ENCODE results near the gene EXOC4. TPM values are rescaled to one million over a fixed set of nuclear protein-coding genes. Genes with fewer than 3 reads are reported as not detected.

EXOC4 gene
- total RNA-seq, 2 experiments from 2014 or later, result 58.0 to 59.9 TPM

DNA sequence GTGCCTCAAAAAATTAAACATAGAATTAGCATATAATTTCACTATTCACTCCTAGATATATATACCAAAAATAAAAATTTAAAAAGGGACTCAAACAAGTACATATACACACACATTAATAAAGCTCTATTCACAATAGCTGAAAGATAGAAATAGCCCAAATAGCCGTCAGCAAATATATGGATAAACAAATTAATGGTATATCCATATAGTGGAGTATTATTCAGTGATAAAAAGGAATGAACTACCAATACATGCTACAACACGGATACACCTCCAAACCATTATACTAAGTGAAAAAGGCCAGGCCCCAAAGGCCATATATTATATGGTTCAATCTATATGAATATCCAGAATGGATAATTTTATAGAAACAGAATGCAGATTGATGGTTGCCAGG lies 459.7 kb downstream of the EXOC4 start:
- Mint-ChIP-seq H3K9me3 (no peaks in the 10 kb centered on the region), H3K36me3 (ENCODE audit: low read depth) (peaks cover 23% of the 10 kb centered on the region), H3K4me3 (no peak overlapping the region), H3K27me3 (no peaks in the 10 kb centered on the region), H3K4me1 (ENCODE audit: low read depth) (no peaks in the 10 kb centered on the region), H3K27ac (no peak overlapping the region)
- POLR2A ChIA-PET, result no interaction called here
- TF ChIP-seq, protein P1, sequence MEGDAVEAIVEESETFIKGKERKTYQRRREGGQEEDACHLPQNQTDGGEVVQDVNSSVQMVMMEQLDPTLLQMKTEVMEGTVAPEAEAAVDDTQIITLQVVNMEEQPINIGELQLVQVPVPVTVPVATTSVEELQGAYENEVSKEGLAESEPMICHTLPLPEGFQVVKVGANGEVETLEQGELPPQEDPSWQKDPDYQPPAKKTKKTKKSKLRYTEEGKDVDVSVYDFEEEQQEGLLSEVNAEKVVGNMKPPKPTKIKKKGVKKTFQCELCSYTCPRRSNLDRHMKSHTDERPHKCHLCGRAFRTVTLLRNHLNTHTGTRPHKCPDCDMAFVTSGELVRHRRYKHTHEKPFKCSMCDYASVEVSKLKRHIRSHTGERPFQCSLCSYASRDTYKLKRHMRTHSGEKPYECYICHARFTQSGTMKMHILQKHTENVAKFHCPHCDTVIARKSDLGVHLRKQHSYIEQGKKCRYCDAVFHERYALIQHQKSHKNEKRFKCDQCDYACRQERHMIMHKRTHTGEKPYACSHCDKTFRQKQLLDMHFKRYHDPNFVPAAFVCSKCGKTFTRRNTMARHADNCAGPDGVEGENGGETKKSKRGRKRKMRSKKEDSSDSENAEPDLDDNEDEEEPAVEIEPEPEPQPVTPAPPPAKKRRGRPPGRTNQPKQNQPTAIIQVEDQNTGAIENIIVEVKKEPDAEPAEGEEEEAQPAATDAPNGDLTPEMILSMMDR (IDR thresholded peaks at IDR 0.05), result no peak
- CTCF ChIA-PET, result interaction anchor here (0.7 kb wide), 1 partner anchor 69 kb away, joined by 3 read pairs; no protein-coding TSS in a partner anchor
- no peaks in the 10 kb centered on the region for H3K27me3 ChIP-seq (ENCODE audit: control insufficient read depth in 1 of 2, insufficient read depth in 2 of 2, low read length in 2 of 2)
- no peak overlapping the region for H3K4me3 ChIP-seq (ENCODE audit: low read length)
- H3K9me3 ChIP-seq (ENCODE audit: control insufficient read depth in 1 of 2, insufficient read depth in 1 of 2, low read length in 2 of 2), result no peaks in the 10 kb centered on the region
- DNase-seq, result no peak
- no peaks in the 10 kb centered on the region for H3K36me3 ChIP-seq (ENCODE audit: insufficient read depth, low read length)
- H3K4me1 ChIP-seq (ENCODE audit: insufficient read depth, low read length), result no peaks in the 10 kb centered on the region
- ATAC-seq (ENCODE audit: poor library complexity), result no peak
- intact Hi-C loops (cut with DNase I, micrococcal nuclease), result no loop called here
- no peak overlapping the region for H3K27ac ChIP-seq (ENCODE audit: low read depth in 1 of 2, low read length in 2 of 2)

- DNase-seq, result no peak
- ChIA-PET CTCF (no interaction called here), POLR2A (no interaction called here)
- intact Hi-C loops (cut with DNase I, micrococcal nuclease), result no loop called here
- H3K36me3 ChIP-seq (ENCODE audit: insufficient read depth, low read length), result no peaks in the 10 kb centered on the region
- TF ChIP-seq, protein P1 (IDR thresholded peaks at IDR 0.05), result no peak
- H3K27ac Mint-ChIP-seq, result no peak overlapping the region
- no peaks in the 10 kb centered on the region for H3K9me3 Mint-ChIP-seq
- H3K4me3 Mint-ChIP-seq, result no peak overlapping the region
- ATAC-seq (ENCODE audit: poor library complexity), result no peak
- no peaks in the 10 kb centered on the region for H3K9me3 ChIP-seq (ENCODE audit: control insufficient read depth in 1 of 2, insufficient read depth in 1 of 2, low read length in 2 of 2)
- no peak overlapping the region for H3K4me3 ChIP-seq (ENCODE audit: low read length)
- H3K27ac ChIP-seq (ENCODE audit: low read depth in 1 of 2, low read length in 2 of 2), result no peak overlapping the region
- no peaks in the 10 kb centered on the region for H3K27me3 Mint-ChIP-seq
- no peaks in the 10 kb centered on the region for H3K4me1 ChIP-seq (ENCODE audit: insufficient read depth, low read length)
- H3K27me3 ChIP-seq (ENCODE audit: control insufficient read depth in 1 of 2, insufficient read depth in 2 of 2, low read length in 2 of 2), result no peaks in the 10 kb centered on the region
- no peaks in the 10 kb centered on the region for H3K4me1 Mint-ChIP-seq (ENCODE audit: low read depth)
- peaks cover 19% of the 10 kb centered on the region for H3K36me3 Mint-ChIP-seq (ENCODE audit: low read depth)
Measured at GRCh38 chr7:133714654-133715053, 461.8 kb downstream of the EXOC4 start.

- no peaks in the 10 kb centered on the region for H3K36me3 ChIP-seq (ENCODE audit: insufficient read depth, low read length)
- TF ChIP-seq, protein P1 (IDR thresholded peaks at IDR 0.05), result no peak
- Mint-ChIP-seq H3K4me1 (ENCODE audit: low read depth) (no peaks in the 10 kb centered on the region), H3K27me3 (no peaks in the 10 kb centered on the region), H3K27ac (no peak overlapping the region), H3K9me3 (no peaks in the 10 kb centered on the region), H3K4me3 (no peak overlapping the region), H3K36me3 (ENCODE audit: low read depth) (peaks cover 4% of the 10 kb centered on the region)
- no peaks in the 10 kb centered on the region for H3K27me3 ChIP-seq (ENCODE audit: control insufficient read depth in 1 of 2, insufficient read depth in 2 of 2, low read length in 2 of 2)
- ChIA-PET POLR2A (no interaction called here), CTCF (no interaction called here)
- H3K4me3 ChIP-seq (ENCODE audit: low read length), result no peak overlapping the region
- intact Hi-C loops (cut with DNase I, micrococcal nuclease), result no loop called here
- H3K27ac ChIP-seq (ENCODE audit: low read depth in 1 of 2, low read length in 2 of 2), result no peak overlapping the region
- H3K4me1 ChIP-seq (ENCODE audit: insufficient read depth, low read length), result no peaks in the 10 kb centered on the region
- DNase-seq (no peak), ATAC-seq (ENCODE audit: poor library complexity) (no peak)
- H3K9me3 ChIP-seq (ENCODE audit: control insufficient read depth in 1 of 2, insufficient read depth in 1 of 2, low read length in 2 of 2), result no peaks in the 10 kb centered on the region
Measured at GRCh38 chr7:133718131-133718530, 465.3 kb downstream of the EXOC4 start.
